Activated CD4-positive, alpha-beta T cell treated with anti-CD3 and anti-CD28 coated beads for 24 hours (primary cell): ENCODE results near the gene PDPN.

Experiments
- DNase-seq, 2 donors: peaks; one replicate each; pipeline ENCODE4 v3.0.0-alpha.2; 2020; ENCODE audit warnings: low read depth in 2 of 2

PDPN gene

GRCh38 chr1:13577846-13578245, 5.8 kb upstream of the PDPN start:
- DNase-seq: no peak

GRCh38 chr1:13581446-13581845, 2.2 kb upstream of the PDPN start:
- DNase-seq: no peak

- no peak for DNase-seq
These were observed 754 bp upstream of the PDPN start for GRCh38 chr1:13582713-13583443.

GRCh38 chr1:13583966-13584791, 547 bp downstream of the PDPN start:
- DNase-seq: no peak

- no peak for DNase-seq
These were observed 1.4 kb downstream of the PDPN start for GRCh38 chr1:13584876-13585611.

GRCh38 chr1:13585612-13585991, 2.0 kb downstream of the PDPN start:
- no peak for DNase-seq

GRCh38 chr1:13586001-13586400, 2.4 kb downstream of the PDPN start:
- DNase-seq: no peak

GRCh38 chr1:13587256-13588030, 3.8 kb downstream of the PDPN start:
- DNase-seq: no peak

GRCh38 chr1:13588946-13589796, 5.5 kb downstream of the PDPN start:
- no peak for DNase-seq

GRCh38 chr1:13590486-13590885, 6.9 kb downstream of the PDPN start:
- DNase-seq: no peak

- DNase-seq: no peak
These were observed 10.0 kb downstream of the PDPN start for GRCh38 chr1:13593511-13594131.

GRCh38 chr1:13595411-13595810, 11.8 kb downstream of the PDPN start:
- no peak for DNase-seq

GRCh38 chr1:13597166-13597565, 13.5 kb downstream of the PDPN start:
- DNase-seq: no peak

GRCh38 chr1:13600762-13601453, 17.3 kb downstream of the PDPN start:
- DNase-seq: no peak

- no peak for DNase-seq
These were observed 20.5 kb downstream of the PDPN start for GRCh38 chr1:13604176-13604575.

GRCh38 chr1:13604721-13605120, 21.1 kb downstream of the PDPN start:
- no peak for DNase-seq

- no peak for DNase-seq
These were observed 21.5 kb downstream of the PDPN start for GRCh38 chr1:13605159-13605558.

GRCh38 chr1:13607002-13607401, 23.4 kb downstream of the PDPN start:
- DNase-seq: no peak

GRCh38 chr1:13616234-13616633, 32.6 kb downstream of the PDPN start:
- DNase-seq: no peak

GRCh38 chr1:13617108-13617507, 33.5 kb downstream of the PDPN start:
- DNase-seq: no peak
